Activated naive CD8-positive, alpha-beta T cell treated with anti-CD3 and anti-CD28 coated beads, Interleukin-2, amount 10 ng/mL, durations not matched to agents 7 days and 5 days (primary cell): Measurements from ENCODE around the gene MECP2. TPM values are rescaled to one million over a fixed set of nuclear protein-coding genes. Genes with fewer than 3 reads are reported as not detected.

Experiments used
- ATAC-seq: fragments of 150-1000 bp; cut with Tn5 transposase; one replicate; pipeline ENCODE4 v1.10.0; 2021; ENCODE audit warnings: low read depth, moderate library complexity
- POLR2A ChIA-PET: fragments of 350-600 bp; sonication (Branson Sonifier 250); formaldehyde crosslinking; loops from one replicate; lab custom pipeline; 2021; ENCODE audit warnings: antibody characterized with exemption; lab: Charles Lee
- DNase-seq: peaks from one replicate; pipeline ENCODE4 v3.0.0; 2021
- H3K27ac Mint-ChIP-seq: one replicate; pipeline ENCODE4 v1.8.0; 2022; ENCODE audit warnings: mild to moderate bottlenecking, mixed read lengths
- H3K27me3 Mint-ChIP-seq: one replicate; pipeline ENCODE4 v1.8.0; 2022; ENCODE audit warnings: mild to moderate bottlenecking, moderate library complexity, mixed read lengths
- H3K36me3 Mint-ChIP-seq: one replicate; pipeline ENCODE4 v1.8.0; 2021; ENCODE audit warnings: mild to moderate bottlenecking, mixed read lengths
- H3K4me1 Mint-ChIP-seq: one replicate; pipeline ENCODE4 v1.8.0; 2021; ENCODE audit warnings: mixed read lengths
- H3K4me3 Mint-ChIP-seq: one replicate; pipeline ENCODE4 v1.8.0; 2022; ENCODE audit warnings: mild to moderate bottlenecking, moderate library complexity, mixed read lengths
- H3K9me3 Mint-ChIP-seq: one replicate; pipeline ENCODE4 v1.8.0; 2021; ENCODE audit warnings: mixed read lengths
- total RNA-seq, 2 experiments: library from RNA; stranded (reverse); gene quantifications; one replicate each; pipeline ENCODE4 v1.2.3, GENCODE V29; 2021

The MECP2 gene
- total RNA-seq, 2 experiments from 2014 or later = 81.9 to 82.8 TPM

GRCh38 chrX:154049209-154050112 lies 48.1 kb downstream of the MECP2 start:
- ATAC-seq = no peak
- no peaks in the 10 kb centered on the region for H3K9me3 Mint-ChIP-seq
- POLR2A ChIA-PET = no interaction called here
- H3K27me3 Mint-ChIP-seq = no peaks in the 10 kb centered on the region
- DNase-seq = no peak
- peaks cover 13% of the 10 kb centered on the region for H3K4me1 Mint-ChIP-seq
- H3K27ac Mint-ChIP-seq = peak overlapping the region; percentile 57
- H3K4me3 Mint-ChIP-seq = no peak overlapping the region
- peaks cover 9% of the 10 kb centered on the region for H3K36me3 Mint-ChIP-seq

GRCh38 chrX:154048398-154048797 lies 49.1 kb downstream of the MECP2 start:
- H3K27me3 Mint-ChIP-seq = no peaks in the 10 kb centered on the region
- peaks cover 9% of the 10 kb centered on the region for H3K36me3 Mint-ChIP-seq
- no peak overlapping the region for H3K27ac Mint-ChIP-seq
- DNase-seq (no peak), ATAC-seq (no peak)
- H3K4me3 Mint-ChIP-seq = no peak overlapping the region
- H3K4me1 Mint-ChIP-seq = peaks cover 14% of the 10 kb centered on the region
- POLR2A ChIA-PET = no interaction called here
- no peaks in the 10 kb centered on the region for H3K9me3 Mint-ChIP-seq

- Mint-ChIP-seq H3K9me3 (no peaks in the 10 kb centered on the region), H3K4me1 (peaks cover 14% of the 10 kb centered on the region), H3K27me3 (no peaks in the 10 kb centered on the region), H3K4me3 (no peak overlapping the region), H3K36me3 (peaks cover 9% of the 10 kb centered on the region), H3K27ac (peak overlapping the region; percentile 74)
- POLR2A ChIA-PET = no interaction called here
- ATAC-seq (no peak), DNase-seq (no peak)
These were observed 50.4 kb downstream of the MECP2 start for GRCh38 chrX:154046940-154047610.

GRCh38 chrX:154046031-154046781 lies 51.3 kb downstream of the MECP2 start:
- no peaks in the 10 kb centered on the region for H3K9me3 Mint-ChIP-seq
- POLR2A ChIA-PET = interaction anchor here (0.9 kb wide), 1 partner anchor 52 kb away, joined by 3 read pairs; the partner anchor contains the start of gene MECP2
- no peak overlapping the region for H3K27ac Mint-ChIP-seq
- ATAC-seq (no peak), DNase-seq (no peak)
- no peak overlapping the region for H3K4me3 Mint-ChIP-seq
- no peaks in the 10 kb centered on the region for H3K27me3 Mint-ChIP-seq
- peaks cover 9% of the 10 kb centered on the region for H3K36me3 Mint-ChIP-seq
- peaks cover 15% of the 10 kb centered on the region for H3K4me1 Mint-ChIP-seq

- DNase-seq (no peak), ATAC-seq (no peak)
- Mint-ChIP-seq H3K9me3 (no peaks in the 10 kb centered on the region), H3K4me3 (no peak overlapping the region), H3K36me3 (peaks cover 8% of the 10 kb centered on the region), H3K27ac (no peak overlapping the region), H3K27me3 (no peaks in the 10 kb centered on the region), H3K4me1 (peaks cover 17% of the 10 kb centered on the region)
- POLR2A ChIA-PET = no interaction called here
These were observed 53.4 kb downstream of the MECP2 start for GRCh38 chrX:154044091-154044490.

GRCh38 chrX:154043003-154043763 lies 54.3 kb downstream of the MECP2 start:
- ATAC-seq (no peak), DNase-seq (no peak)
- peaks cover 8% of the 10 kb centered on the region for H3K36me3 Mint-ChIP-seq
- no peak overlapping the region for H3K4me3 Mint-ChIP-seq
- H3K9me3 Mint-ChIP-seq = no peaks in the 10 kb centered on the region
- no peaks in the 10 kb centered on the region for H3K27me3 Mint-ChIP-seq
- POLR2A ChIA-PET = no interaction called here
- H3K27ac Mint-ChIP-seq = no peak overlapping the region
- H3K4me1 Mint-ChIP-seq = peaks cover 17% of the 10 kb centered on the region

- DNase-seq = no peak
- no peak overlapping the region for H3K4me3 Mint-ChIP-seq
- H3K27me3 Mint-ChIP-seq = no peaks in the 10 kb centered on the region
- H3K27ac Mint-ChIP-seq = no peak overlapping the region
- POLR2A ChIA-PET = no interaction called here
- no peak for ATAC-seq
- H3K36me3 Mint-ChIP-seq = peaks cover 4% of the 10 kb centered on the region
- H3K4me1 Mint-ChIP-seq = peaks cover 14% of the 10 kb centered on the region
- H3K9me3 Mint-ChIP-seq = no peaks in the 10 kb centered on the region
These were observed 56.7 kb downstream of the MECP2 start for GRCh38 chrX:154040863-154041262.

GRCh38 chrX:154040307-154040756 lies 57.2 kb downstream of the MECP2 start:
- Mint-ChIP-seq H3K4me3 (no peak overlapping the region), H3K27ac (peak overlapping the region; percentile 65)
- POLR2A ChIA-PET = no interaction called here

GRCh38 chrX:154039577-154039976 lies 57.9 kb downstream of the MECP2 start:
- peaks cover 14% of the 10 kb centered on the region for H3K4me1 Mint-ChIP-seq
- H3K9me3 Mint-ChIP-seq = no peaks in the 10 kb centered on the region
- H3K4me3 Mint-ChIP-seq = no peak overlapping the region
- ATAC-seq (no peak), DNase-seq (no peak)
- peaks cover 4% of the 10 kb centered on the region for H3K36me3 Mint-ChIP-seq
- H3K27me3 Mint-ChIP-seq = no peaks in the 10 kb centered on the region
- POLR2A ChIA-PET = interaction anchor here (0.7 kb wide), 1 partner anchor 13 kb away, joined by 4 read pairs; no protein-coding TSS in a partner anchor
- no peak overlapping the region for H3K27ac Mint-ChIP-seq

More at GRCh38 chrX:154040307-154040756, 57.2 kb downstream of the MECP2 start:
- ATAC-seq = no peak
- H3K9me3 Mint-ChIP-seq = no peaks in the 10 kb centered on the region
- H3K27me3 Mint-ChIP-seq = no peaks in the 10 kb centered on the region
- peaks cover 4% of the 10 kb centered on the region for H3K36me3 Mint-ChIP-seq
- H3K4me1 Mint-ChIP-seq = peaks cover 14% of the 10 kb centered on the region
- no peak for DNase-seq

- no peaks in the 10 kb centered on the region for H3K27me3 Mint-ChIP-seq
- no peak for ATAC-seq
- no peak overlapping the region for H3K27ac Mint-ChIP-seq
- H3K36me3 Mint-ChIP-seq = peaks cover 4% of the 10 kb centered on the region
- DNase-seq = no peak
- H3K4me1 Mint-ChIP-seq = peaks cover 13% of the 10 kb centered on the region
- no peaks in the 10 kb centered on the region for H3K9me3 Mint-ChIP-seq
- H3K4me3 Mint-ChIP-seq = no peak overlapping the region
- POLR2A ChIA-PET = interaction anchor here (0.5 to 0.7 kb wide), 2 partner anchors 12 to 55 kb away, joined by 4 read pairs; no protein-coding TSS in a partner anchor
These were observed 58.9 kb downstream of the MECP2 start for GRCh38 chrX:154038656-154039055.

- H3K4me1 Mint-ChIP-seq = peaks cover 13% of the 10 kb centered on the region
- ATAC-seq (no peak), DNase-seq (no peak)
- H3K36me3 Mint-ChIP-seq = peaks cover 4% of the 10 kb centered on the region
- H3K27me3 Mint-ChIP-seq = no peaks in the 10 kb centered on the region
- no peaks in the 10 kb centered on the region for H3K9me3 Mint-ChIP-seq
- H3K27ac Mint-ChIP-seq = no peak overlapping the region
- POLR2A ChIA-PET = interaction anchor here (0.7 kb wide), 1 partner anchor 18 kb away, joined by 6 read pairs; no protein-coding TSS in a partner anchor
- H3K4me3 Mint-ChIP-seq = no peak overlapping the region
These were observed 59.8 kb downstream of the MECP2 start for GRCh38 chrX:154037754-154038153.

GRCh38 chrX:154036513-154036912 lies 61.0 kb downstream of the MECP2 start:
- Mint-ChIP-seq H3K36me3 (peaks cover 4% of the 10 kb centered on the region), H3K4me1 (peaks cover 13% of the 10 kb centered on the region), H3K27ac (peak overlapping the region; percentile 63), H3K4me3 (no peak overlapping the region), H3K27me3 (no peaks in the 10 kb centered on the region), H3K9me3 (no peaks in the 10 kb centered on the region)
- POLR2A ChIA-PET = no interaction called here
- ATAC-seq = no peak
- no peak for DNase-seq
